CD4-positive, alpha-beta T cell treated with Interleukin-15 for 1 hour (primary cell): ENCODE data around the gene TXNRD2.

Source experiments
- DNase-seq: peaks from one replicate; pipeline ENCODE4 v3.0.0-alpha.2; 2020

The TXNRD2 gene

DNA sequence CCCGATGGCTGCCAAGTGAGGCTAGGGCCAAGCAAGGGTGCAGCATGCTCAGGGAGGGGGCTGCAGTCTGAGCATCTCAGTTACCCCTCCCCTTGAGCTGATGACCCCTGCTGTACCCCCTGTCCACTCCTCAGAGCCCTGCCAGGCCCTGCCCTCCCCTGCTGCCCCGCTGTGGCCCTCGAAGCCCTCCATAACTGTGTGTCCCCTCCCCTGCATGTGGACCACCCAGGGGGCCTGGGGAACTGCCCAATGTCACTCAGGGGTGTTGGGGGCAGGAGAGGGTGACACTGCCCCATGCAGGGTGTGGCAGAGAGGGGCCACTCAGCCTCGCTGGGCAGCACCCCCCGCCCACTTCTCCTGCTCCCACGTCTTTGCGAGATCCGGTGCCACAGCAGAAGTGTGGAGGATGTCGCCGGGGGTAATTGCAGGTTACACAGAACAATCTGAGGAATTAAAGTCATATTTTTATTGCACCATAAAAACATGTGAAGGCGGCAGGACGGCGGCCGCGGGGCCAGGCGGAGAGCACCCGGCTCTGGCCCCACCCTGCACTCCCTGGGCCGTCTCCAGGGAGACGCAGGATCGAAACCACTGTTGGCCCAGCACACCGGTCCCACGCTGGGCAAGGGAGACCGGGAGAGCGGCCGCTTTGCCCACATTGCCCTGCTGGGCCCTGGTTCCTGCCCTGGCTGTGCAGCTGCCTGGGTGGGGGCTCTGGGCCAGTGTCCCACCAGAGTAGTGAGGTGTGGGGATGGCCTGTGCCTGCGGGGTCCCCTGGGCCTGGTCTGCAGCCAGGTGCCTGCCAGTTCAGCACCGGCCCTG, 68.3 kb downstream of the TXNRD2 start:
- DNase-seq = peak; percentile 12

DNA sequence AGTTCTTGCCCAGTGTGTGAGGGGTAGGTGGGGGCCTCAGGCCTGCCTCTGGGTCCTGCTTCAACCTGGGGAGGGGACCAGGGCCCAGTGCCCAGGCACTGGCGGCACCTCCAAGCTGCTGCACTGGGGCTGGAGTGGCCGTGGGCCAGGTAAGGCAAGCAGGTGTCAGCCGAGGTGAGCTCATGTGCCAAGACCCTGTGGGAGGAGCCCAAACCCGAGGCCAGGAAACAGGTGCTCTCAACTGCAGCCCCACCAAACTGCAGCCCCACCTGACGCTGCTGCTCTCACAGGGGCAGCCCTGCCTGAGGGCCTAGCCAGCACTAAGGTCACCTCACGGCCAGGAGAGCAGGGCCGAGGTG, 68.9 kb downstream of the TXNRD2 start:
- DNase-seq = no peak

DNA sequence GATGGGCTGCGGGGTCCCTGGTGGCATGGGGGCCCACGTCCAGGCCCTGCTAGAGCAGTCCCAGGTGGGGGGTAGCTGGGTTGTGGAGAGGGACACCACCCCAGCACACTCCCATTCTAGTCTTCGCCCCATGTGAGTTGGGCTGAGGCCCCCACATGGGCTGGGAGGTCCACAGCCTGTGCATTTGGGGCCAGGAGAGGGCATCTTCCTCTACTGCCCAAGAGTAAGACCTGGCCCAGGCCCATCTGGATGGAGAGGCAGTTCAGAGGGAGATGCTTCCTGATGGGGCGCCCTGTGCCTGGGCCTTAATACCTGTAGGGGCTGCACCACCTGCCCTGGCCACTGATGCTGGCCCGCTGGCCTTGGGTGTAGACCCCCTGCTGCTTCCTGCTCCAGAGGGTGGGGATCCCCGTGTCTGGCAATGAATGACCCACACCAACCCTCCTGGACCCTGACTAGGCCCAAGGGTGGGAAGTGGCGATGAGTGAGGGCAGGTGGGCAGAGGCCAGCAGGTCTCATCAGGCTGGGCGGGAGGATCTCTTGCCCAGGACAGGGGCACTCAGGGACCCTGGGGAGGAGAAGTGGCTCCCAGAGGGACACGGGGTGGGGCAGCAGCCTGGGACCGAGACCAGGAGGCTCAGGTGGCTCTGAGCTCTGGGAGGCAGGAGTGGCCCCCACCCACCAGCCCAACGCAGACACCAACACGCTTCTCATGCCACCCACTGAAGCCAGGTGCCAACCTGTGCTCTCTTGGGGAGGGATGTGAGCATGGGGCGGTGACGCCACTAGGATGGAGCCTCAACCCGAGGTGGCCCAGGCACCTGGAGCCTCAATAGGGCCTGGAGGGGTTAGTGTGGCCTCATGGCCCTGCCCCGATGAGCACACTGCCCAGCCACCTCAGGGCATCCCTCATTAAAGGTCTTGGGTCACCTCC, 69.5 kb downstream of the TXNRD2 start:
- peak; percentile 13 for DNase-seq

DNA sequence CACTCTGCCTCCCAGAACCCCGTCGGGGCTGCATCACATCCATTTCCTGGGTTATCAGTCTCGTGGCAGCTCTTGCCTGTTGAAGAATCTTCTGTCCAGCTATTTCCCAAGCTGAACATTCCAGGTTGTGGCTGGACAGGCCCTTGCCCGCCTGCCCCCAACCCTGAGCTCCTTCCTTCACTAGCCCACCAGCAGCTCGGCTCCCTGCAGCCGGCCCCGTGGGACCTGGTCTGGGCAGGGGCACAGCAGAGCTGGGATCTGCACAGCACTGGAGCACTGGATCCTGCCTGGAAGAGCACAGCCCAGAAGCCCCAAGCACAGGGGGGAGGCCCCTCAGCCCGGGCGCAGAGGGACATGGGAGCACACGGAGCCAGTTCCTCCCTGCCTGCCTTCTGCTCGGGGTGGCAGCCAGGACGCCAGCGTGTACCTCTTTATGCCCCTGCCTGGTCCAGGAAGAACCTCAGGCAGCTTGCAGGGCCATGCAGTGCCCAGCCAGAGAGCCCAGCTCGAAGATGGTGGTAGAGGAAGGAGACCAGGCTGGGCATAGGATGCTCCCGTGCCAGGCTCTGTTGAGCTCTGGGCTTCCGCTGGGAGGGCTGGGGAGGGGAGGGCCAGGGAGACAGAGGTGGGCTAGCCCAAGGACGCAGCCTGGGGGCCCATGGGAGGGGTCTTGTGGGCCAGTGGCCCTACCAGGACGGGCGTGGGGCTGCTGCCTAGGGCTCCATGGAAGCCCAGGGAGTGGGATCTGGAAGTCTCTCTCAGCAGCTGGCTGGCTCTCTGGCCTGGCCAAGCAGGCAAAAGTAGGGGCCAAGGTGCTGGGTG, 70.4 kb downstream of the TXNRD2 start:
- peak; percentile 12 for DNase-seq

DNA sequence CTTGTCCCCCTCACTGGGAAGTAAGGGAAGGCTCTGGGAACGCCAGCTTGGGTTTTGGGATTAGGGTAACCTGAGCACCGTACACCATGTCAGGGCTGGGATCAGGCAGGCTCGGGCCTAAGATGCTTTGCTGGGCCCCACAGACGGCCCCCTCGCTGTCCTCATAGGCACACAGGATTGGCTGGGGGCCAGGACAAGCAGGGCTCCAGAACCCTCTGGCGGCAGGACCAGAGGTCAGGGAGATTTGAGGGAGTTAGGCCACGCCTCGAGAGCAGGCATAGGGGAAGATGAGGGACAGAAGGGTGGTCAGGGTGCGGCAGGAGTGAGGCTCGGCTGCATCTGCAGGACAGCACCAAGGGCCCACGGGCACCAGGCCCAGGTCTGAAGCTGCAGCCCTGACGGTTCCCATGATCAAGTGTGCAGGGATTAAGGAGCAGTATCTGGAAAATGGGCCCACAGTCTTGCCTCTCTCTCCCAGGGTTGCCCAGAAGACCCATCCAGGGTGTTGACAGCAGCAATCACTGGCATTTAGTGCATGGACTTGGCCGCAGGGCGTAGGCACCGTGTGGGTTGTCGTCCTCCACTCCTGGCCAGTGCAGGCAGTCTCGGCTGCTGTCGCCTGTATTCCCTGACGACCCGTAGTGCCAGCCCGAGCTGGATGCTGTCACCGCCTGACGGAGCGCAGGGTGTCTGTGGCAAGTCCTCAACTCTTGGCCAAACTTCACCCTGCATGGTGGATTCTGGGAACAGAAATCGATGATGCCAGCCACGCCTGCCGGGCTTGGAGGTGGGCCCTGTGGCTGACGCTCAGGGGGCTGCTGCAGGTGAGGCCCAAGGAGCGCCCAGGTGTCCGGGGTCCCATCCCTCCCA, 71.2 kb downstream of the TXNRD2 start:
- peak; percentile 13 for DNase-seq

DNA sequence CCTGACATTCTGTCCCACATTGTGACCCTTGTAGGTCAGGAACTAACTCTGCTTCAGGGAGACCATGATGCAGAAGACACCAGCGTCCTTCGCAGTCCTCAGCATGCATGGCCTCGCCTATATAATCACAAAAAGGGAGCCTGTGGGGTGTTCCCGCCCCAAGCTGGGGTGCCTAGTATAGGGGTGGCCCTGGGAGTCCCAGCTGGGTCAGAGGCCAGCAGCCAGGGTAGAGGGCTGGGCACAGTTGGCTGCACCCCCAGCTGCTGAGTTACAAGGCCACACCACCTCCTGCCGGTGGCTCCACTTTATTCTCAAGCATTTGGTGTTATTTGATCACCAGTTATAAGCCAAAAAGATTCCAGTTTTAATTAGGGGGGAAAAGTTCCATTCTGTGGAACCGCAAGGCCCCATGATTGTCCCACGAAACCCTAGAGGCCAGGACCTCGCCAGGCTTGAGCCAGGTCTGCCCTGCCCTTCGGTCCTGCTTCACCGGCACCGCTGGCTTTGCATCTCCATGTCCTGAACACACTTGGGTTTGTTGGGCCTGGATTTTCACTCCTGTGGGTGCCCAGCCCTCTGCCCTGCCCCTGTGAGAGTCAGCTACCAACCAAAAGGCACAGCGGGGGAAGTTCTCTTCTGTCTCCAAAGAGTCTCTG, 72.0 kb downstream of the TXNRD2 start:
- DNase-seq = no peak

DNA sequence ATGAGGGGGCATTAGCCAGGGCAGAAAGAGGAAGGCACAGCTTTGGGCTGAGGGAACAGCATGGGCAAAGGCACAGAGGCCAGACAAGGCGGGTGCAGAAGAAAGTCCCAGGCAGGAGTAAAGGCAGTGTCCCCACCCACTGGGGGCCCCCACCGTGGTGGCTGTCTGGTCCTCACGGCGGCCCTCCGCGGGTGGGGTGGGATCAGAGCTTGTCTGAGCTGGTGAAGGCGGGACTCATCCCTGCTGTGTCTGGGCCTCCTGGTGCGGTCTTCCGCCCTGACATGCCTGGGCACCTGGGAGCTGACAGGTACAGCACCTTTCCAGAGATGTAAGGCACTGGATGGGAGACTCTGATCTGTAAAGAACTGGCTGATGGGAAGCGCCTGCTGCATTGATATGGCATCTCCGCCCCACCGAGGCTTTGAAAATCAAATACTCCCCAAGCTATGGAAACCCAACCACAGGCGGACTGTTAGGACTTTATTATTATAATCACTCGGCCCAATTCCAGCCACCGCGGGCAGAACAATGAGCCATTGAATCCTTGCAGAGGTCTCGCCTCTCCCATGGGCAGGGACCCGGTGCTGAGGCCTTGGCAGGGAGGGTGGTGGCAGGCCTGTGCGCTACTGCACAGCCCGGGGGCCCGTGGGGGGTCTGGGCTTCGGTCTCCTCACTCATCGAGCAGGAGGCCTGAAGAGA, 72.7 kb downstream of the TXNRD2 start:
- peak; percentile 7 for DNase-seq

DNA sequence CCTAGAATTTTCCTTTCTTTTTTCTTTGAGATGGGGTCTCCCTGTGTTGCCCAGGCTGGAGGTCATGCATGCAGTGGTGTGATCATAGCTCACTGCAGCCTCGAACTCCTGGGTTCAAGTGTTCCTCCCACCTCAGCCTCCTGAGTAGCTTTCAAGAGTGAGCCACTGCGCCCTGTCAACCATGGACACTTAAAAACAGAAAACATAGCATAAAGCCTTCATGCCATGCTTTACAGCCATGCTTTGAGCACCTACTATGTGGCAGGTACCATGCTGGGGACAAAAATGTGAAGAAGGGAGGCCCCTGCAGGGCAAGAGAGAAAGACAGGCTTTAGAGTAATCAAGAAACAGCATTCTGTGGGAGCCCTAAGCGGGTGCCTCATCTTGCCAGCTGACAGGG, 73.3 kb downstream of the TXNRD2 start:
- DNase-seq = peak; percentile 5

DNA sequence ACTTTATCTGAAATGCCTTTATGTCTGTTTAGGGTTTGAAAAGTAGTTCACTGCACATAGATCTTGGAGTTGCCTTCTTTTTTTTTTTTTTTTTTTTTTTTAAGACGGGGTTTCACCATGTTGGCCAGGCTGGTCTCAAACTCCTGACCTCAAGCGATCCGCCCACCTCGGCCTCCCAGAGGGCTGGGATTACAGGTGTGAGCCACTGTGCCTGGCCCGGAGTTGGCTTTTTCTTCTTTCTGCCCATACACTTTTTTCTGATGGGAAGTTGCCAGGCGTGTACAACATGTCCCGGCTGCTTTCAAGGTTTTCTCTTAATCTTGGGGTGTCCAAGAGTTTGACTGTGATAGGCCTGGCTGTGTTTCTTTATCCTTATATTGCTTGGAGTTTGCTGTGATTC, 74.0 kb downstream of the TXNRD2 start:
- peak; percentile 1 for DNase-seq

DNA sequence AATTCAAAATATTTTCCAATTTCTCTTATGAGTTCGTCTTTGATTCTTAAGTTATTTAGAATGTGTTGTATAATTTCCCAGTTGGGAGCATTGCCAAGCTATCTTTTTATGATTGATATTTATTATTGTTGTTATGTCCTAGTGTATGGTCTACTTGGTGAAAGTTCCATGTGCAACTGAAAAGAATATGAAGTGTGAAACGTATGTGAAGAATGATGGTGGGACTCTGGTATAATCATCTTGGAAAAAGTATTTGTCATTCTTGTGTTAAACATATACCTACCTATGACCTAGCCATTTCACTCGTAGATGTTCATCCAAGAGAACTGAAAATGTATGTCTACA, 75.0 kb downstream of the TXNRD2 start:
- DNase-seq = no peak

DNA sequence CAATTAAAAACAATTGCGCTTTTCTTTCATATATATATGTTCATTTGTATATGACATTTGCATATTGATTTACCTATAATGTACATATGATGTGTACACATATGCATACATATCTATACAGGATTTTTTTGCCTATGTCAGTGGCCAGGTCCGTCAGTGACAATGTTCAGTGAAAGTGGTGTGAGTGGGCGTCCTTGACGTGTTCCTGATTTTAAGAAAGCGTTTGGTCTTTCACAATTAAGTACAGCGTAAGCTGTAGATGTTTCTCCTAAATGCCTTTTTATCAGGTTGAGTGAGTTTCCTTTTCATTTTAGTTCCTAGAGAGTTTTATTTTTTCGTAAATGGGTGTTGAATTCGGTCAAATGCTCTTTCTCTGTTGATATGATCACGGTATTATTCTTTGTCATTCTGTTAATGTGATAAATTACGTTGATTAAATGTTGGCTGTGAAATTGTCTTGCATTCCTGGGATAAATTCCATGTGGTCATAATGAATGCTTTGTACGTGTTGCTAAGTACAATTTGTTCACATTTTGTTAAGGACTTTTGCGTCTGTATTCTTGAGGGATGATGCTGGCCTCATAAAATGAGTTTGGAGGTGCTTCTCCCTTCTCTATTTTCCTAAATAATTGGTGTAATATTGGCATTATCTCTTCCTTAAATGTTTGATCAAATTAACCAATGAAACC, 76.3 kb downstream of the TXNRD2 start:
- DNase-seq = no peak

DNA sequence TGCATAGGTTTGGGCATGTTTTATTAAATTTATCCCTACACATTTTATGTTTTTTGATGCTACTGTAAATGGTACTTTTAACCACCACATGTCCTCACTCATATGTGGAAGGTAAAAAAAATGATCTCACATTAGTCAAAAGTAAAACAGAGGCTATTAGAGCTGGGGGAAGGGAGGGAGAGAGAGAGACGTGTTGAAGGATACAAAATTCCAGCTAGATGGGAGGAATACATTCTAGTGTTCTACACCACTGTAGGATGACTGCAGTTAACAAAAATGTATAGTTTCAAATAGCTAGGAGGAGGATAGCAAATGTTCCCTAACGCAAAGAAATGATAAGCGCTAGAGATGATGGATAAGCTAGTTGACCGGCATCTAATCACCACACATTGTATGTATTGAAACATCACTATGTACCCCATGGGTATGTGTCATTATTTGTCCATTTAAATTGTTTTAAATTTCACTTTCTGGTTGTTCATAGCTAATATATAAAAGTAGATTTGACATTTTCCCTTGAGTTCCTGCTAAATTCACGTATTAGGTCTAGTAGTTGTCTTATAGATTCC, 77.0 kb downstream of the TXNRD2 start:
- no peak for DNase-seq

DNA sequence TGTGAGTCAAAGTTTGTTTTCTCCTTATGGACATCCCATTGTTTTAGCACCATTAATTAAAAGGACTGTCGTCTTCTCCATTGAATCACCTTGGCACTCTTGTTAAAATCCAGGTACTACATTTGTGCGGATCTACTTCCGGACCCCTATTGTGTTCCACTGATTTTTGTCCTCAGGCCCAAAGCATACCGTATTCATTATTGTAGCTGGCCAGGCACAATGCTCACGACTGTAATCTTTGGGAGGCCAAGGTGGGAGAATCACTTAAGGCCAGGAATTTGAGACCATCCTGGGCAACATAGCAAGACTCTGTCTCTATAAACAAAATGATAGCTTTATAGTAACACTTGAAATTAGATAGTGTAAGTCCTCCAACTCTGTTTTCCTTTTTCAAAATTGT, 78.0 kb downstream of the TXNRD2 start:
- DNase-seq = no peak

DNA sequence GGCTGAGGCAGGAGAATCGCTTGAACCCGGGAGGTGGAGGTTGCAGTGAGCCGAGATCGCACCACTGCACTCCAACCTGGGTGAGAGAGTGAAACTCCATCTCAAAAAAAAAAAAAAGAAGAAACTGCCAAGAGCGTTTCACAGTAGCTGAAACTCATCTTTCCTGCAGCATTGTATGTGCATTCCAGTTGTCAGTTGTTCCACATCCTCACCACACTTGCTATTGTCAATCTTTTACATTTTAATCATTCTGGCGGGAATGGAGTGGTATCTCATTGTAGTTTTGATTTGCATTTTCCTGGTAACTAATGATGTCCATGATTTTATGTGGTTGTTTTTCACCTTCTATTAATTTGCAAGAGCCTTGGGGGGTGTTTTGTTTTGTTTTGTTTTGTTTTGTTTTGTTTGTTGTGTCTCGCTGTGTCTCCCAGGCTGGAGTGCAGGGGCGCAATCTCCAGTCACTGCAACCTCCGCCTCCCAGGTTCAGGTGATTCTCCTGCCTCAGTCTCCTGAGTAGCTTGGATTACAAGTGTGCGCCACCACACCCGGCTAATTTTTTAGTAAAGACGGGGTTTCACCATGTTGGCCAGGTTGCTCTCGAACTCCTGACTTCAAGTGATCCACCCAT, 78.9 kb downstream of the TXNRD2 start:
- no peak for DNase-seq

DNA sequence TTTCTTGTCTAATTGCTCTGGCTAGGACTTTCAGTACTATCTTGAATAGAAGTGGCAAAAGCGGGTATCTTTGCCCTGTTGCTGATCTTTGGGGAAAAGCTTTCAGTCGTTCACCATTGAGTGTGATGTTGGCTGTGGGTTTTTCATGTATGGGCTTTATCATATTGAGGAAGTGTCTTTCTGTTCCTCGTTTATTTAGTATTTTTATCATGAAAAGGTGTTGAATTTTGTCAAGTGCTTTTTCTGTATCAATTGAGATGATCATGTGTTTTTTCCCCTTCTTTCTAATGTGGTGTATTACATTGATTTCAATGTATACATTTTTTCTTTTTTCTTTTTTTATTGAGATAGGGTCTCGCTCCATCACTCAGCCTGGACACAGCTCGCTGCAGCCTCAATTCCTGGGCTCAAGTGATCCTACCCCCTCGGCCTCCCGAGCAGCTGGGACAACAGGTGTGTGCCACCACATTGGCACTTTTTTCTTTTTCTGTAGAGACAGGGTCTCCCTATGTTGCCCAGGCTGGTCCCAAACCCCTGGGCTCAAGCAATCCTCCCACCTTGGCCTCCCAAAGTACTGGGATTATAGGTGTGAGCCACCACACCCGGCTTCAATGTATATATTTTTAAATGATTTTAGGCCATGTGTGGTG, 81.6 kb downstream of the TXNRD2 start:
- no peak for DNase-seq

DNA sequence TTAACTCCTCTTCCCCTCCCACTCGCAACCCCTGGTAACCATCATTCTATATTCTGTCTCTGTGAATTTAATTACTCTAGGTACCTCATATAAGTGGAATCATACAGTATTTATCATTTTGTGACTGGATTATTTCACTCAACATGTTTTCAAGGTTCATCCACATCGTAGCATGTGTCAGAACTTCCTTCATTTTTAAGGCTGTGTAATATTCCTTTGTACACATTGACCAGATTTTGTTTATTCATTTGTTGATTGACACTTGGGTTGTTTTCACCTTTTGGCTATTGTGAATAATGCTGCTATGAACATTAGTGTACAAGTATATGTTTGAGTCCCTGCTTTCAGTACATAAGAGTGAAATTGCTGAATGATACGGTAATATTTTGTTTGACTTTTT, 84.2 kb downstream of the TXNRD2 start:
- DNase-seq = no peak

DNA sequence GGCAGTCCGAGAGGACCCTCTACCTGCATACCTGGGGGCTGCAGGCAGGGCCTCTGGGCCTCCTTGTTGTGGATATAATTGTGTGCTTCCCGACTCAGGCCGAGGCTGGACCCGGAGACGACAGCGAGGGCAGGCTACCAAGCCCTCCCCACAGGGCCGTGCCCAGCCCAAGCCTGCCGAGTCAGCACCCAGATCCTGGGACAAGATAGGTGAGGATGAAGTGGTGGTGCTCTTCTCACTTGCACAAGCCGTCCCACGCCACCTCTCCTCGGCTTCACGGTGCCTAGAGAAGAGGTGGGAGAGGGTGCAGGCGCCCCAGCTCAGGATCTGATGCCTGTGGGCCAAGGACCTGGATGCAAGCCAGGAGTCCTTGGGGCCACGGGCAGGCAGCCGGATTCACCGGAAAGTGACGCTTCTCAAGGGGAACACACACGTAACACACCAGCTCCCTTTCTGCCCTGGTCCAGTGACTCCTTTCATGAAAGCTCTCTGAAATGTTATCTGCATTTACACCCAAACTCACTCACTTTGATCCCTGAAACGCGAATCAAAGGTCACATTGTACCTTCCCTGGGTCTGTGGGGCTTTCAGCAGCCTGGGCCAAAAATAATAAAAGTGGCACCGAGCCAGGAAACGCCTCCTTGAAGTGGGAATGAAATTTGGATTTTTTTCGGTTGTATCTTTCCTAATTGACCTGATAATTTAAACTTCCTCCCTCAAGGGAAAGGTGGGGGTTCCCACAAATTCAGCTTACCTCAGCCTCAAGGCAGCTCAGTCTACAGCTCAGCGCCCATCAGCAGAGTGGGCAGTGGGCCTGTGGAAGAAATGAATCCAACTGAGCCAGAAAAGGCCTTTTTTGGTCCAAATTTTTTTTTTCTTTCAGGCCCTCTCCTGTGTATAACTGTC, 85.9 kb downstream of the TXNRD2 start:
- DNase-seq = peak; percentile 51
